Heart left ventricle (tissue), 16 donors: ENCODE measurements around the gene PGAP6. TPM values are rescaled to one million over a fixed set of nuclear protein-coding genes. Genes with fewer than 3 reads are reported as not detected.

Experiments used
- ATAC-seq, 4 donors: fragments of 200-7000 bp; cut with Tn5 transposase; one replicate each; pipeline ENCODE4 v1.9.1; 2020 to 2022; ENCODE audit warnings: moderate library complexity in 4 of 4, mild to moderate bottlenecking in 3 of 4, moderate number of reproducible peaks in 1 of 4
- DNase-seq, 5 donors: peaks; one replicate each; pipeline ENCODE4 v3.0.0-alpha.2; 2020
- H3K27ac ChIP-seq, 12 donors: fragments of 200-600 bp; sonication (generic) in 4 of 12; one replicate each; pipeline versions ENCODE4 v1.5.0 to v1.8.0; 2016 to 2022; ENCODE audit warnings: mild to moderate bottlenecking in 2 of 12
- H3K27me3 ChIP-seq, 9 donors: fragments of 200-600 bp; sonication (generic) in 2 of 9; one replicate each; pipeline versions ENCODE4 v1.5.1 to v1.8.0; 2016 to 2022; ENCODE audit warnings: mild to moderate bottlenecking in 3 of 9
- H3K36me3 ChIP-seq, 9 donors: fragments of 200-600 bp; sonication (generic) in 2 of 9; one replicate each; pipeline versions ENCODE4 v1.5.0 to v1.8.0; 2018 to 2022; ENCODE audit warnings: mild to moderate bottlenecking in 2 of 9
- H3K4me1 ChIP-seq, 12 donors: fragments of 200-600 bp; sonication (generic) in 4 of 12; one replicate each; pipeline versions ENCODE4 v1.5.0 to v1.8.0; 2016 to 2022; ENCODE audit warnings: mild to moderate bottlenecking in 3 of 12
- H3K4me3 ChIP-seq, 12 donors: fragments of 200-600 bp; sonication (generic) in 4 of 12; one replicate each; pipeline versions ENCODE4 v1.5.0 to v1.8.0; 2017 to 2022; ENCODE audit warnings: mild to moderate bottlenecking in 9 of 12, moderate library complexity in 4 of 12
- H3K9me3 ChIP-seq, 12 donors: fragments of 200-600 bp; sonication (generic) in 4 of 12; one replicate each; pipeline versions ENCODE4 v1.5.0 to v1.8.0; 2016 to 2022; ENCODE audit warnings: mild to moderate bottlenecking in 1 of 12
- CTCF ChIP-seq, 12 donors: fragments of 200-600 bp; sonication (generic) in 4 of 12; IDR thresholded peaks; one replicate each; pipeline versions ENCODE4 v1.5.0 to v1.8.0; 2018 to 2022; ENCODE audit warnings: antibody characterized with exemption in 12 of 12, mild to moderate bottlenecking in 5 of 12
- POLR2A ChIP-seq, 2 donors: fragments of 450-650 bp; IDR thresholded peaks; one replicate each; pipeline ENCODE4 v1.6.1; 2017; ENCODE audit warnings: antibody characterized with exemption in 2 of 2, mild to moderate bottlenecking in 2 of 2, moderate library complexity in 2 of 2
- WGBS, 4 donors: extraction: QIAGEN DNeasy Blood & Tissue Kit in 2 of 4; methylation state at CpG; one replicate each; pipeline versions ENCODE4 v1.1.5 to v1.1.7; 2013 to 2018; 5-methylcytosine and 5-hydroxymethylcytosine counted together
- intact Hi-C, 10 donors: fragments of 100-400 bp; cut with DNase I; formaldehyde crosslinking; loops; one replicate each; pipeline versions ENCODE4 v1.11.1 to v1.14.2; 2022
- polyA plus RNA-seq, 2 donors: library from polyadenylated mRNA; stranded (reverse); fragments of 200-250 nt; gene quantifications; one replicate each; pipeline ENCODE4 v1.2.3, GENCODE V29; 2013
- total RNA-seq, 9 donors: library from RNA; depleted of rRNA in 2 of 9; stranded (reverse); fragments of >200 nt in 2 of 9; fragmentation: NEBNext Ultra II Directional in 3 of 9; extraction: Animal tissue kit (Norgen Biotek cat#: 25700) in 3 of 9; gene quantifications; one replicate each; pipeline versions ENCODE4 v1.1.0 to v1.2.4, GENCODE V29; 2016 to 2023
- donor health status: ischemic (EF 13 %, LVEDD 7.1; RV severe dilation, severe dysfunction).
- donor health status: healthy with polysubstance abuse.
- donor health status: DM: no; HTN: yes; CAD: no.
- donor health status: DM: no; HTN: no; CAD: no.
- donor health status: ischemic (EF 25% LVEDD 6.9; RV normal size, moderate dysfunction).
- donor health status: ischemic (EF 25% LVEDD 5.7; RV mildly dilated, moderate dysfunction).
- donor health status: healthy.
- donor health status: DM: yes; HTN: yes; CAD: no.
- donor health status: ischemic (EF 35%, LVEDD 5.7; RV mildly dilated, moderate dysfunction).
- donor health status: nonischemic (EF 11% LVEDD 7.7; RV severe dilation, severe dysfunction).
- donor health status: DM: yes; HTN: yes; CAD: no.
- donor health status: PGD.
- donor health status: ischemic (EF 29% LVEDD 5.4; RV normal size, mild dysfunction).
- donor health status: nonischemic (EF 23%, LVEDD 6.1; RV moderate dilation, normal function).

The PGAP6 gene
- total and polyA plus RNA-seq, 11 donors = 30.1 to 65.3 (median 44.9) TPM

GRCh38 chr16:414395-415169 is 32.8 kb upstream of the PGAP6 start:
- no peak overlapping the region for H3K27ac ChIP-seq
- no peaks in the 10 kb centered on the region for H3K27me3 ChIP-seq
- WGBS, 4 donors = 90 to 97% (median 94%) methylated on average over 15 to 21 of the region's 21 CpGs
- H3K9me3 ChIP-seq = no peaks in the 10 kb centered on the region
- ATAC-seq = no peak
- peaks cover 0 to 19% (median 0%) of the 10 kb centered on the region in 9 donors for H3K36me3 ChIP-seq
- TF ChIP-seq CTCF (IDR thresholded peaks at IDR 0.05) (no peak), POLR2A (IDR thresholded peaks at IDR 0.05) (no peak)
- intact Hi-C loops = no loop called here
- H3K4me3 ChIP-seq = no peak overlapping the region
- DNase-seq = no peak
- H3K4me1 ChIP-seq = no peaks in the 10 kb centered on the region

GRCh38 chr16:411576-412265 is 29.9 kb upstream of the PGAP6 start:
- DNase-seq (no peak), ATAC-seq (peak in 1 of 4 donors; percentile 22)
- Histone ChIP-seq H3K27me3 (no peaks in the 10 kb centered on the region), H3K4me1 (no peaks in the 10 kb centered on the region), H3K27ac (no peak overlapping the region), H3K4me3 (no peak overlapping the region), H3K36me3 (peaks cover 0 to 19% (median 0%) of the 10 kb centered on the region in 9 donors), H3K9me3 (no peaks in the 10 kb centered on the region)
- intact Hi-C loops = no loop called here
- 95 to 97% (median 96%) methylated on average over 20 to 26 of the region's 26 CpGs for WGBS, 4 donors
- TF ChIP-seq POLR2A (IDR thresholded peaks at IDR 0.05) (no peak), CTCF (IDR thresholded peaks at IDR 0.05) (no peak)

- no peak overlapping the region for H3K27ac ChIP-seq
- H3K9me3 ChIP-seq = no peaks in the 10 kb centered on the region
- WGBS, 4 donors = 92 to 95% (median 93%) methylated on average over 25 to 36 of the region's 36 CpGs
- H3K4me1 ChIP-seq = no peaks in the 10 kb centered on the region
- intact Hi-C loops = no loop called here
- H3K36me3 ChIP-seq = peaks cover 0 to 19% (median 0%) of the 10 kb centered on the region in 9 donors
- no peak overlapping the region for H3K4me3 ChIP-seq
- no peaks in the 10 kb centered on the region for H3K27me3 ChIP-seq
- TF ChIP-seq CTCF (IDR thresholded peaks at IDR 0.05) = no peak
- TF ChIP-seq POLR2A (IDR thresholded peaks at IDR 0.05) = no peak
- DNase-seq = no peak
- ATAC-seq = peak in 1 of 4 donors; percentile 25
These were observed 28.9 kb upstream of the PGAP6 start for GRCh38 chr16:410516-411178.

- ATAC-seq (no peak), DNase-seq (no peak)
- TF ChIP-seq POLR2A (IDR thresholded peaks at IDR 0.05) (no peak), CTCF (IDR thresholded peaks at IDR 0.05) (no peak)
- H3K27me3 ChIP-seq = no peaks in the 10 kb centered on the region
- no peaks in the 10 kb centered on the region for H3K9me3 ChIP-seq
- H3K4me1 ChIP-seq = peaks cover 0 to 6% (median 2%) of the 10 kb centered on the region in 12 donors
- intact Hi-C loops = no loop called here
- no peak overlapping the region for H3K4me3 ChIP-seq
- peaks cover 0 to 19% (median 0%) of the 10 kb centered on the region in 9 donors for H3K36me3 ChIP-seq
- WGBS, 4 donors = 89 to 95% (median 91%) methylated on average over 7 to 16 of the region's 16 CpGs; no CpG with 5 or more reads in 1 of the 4 donors
- no peak overlapping the region for H3K27ac ChIP-seq
These were observed 25.5 kb upstream of the PGAP6 start for GRCh38 chr16:407253-407652.
